Measurements from ENCODE around the gene CNTROB.

CNTROB gene, protein sequence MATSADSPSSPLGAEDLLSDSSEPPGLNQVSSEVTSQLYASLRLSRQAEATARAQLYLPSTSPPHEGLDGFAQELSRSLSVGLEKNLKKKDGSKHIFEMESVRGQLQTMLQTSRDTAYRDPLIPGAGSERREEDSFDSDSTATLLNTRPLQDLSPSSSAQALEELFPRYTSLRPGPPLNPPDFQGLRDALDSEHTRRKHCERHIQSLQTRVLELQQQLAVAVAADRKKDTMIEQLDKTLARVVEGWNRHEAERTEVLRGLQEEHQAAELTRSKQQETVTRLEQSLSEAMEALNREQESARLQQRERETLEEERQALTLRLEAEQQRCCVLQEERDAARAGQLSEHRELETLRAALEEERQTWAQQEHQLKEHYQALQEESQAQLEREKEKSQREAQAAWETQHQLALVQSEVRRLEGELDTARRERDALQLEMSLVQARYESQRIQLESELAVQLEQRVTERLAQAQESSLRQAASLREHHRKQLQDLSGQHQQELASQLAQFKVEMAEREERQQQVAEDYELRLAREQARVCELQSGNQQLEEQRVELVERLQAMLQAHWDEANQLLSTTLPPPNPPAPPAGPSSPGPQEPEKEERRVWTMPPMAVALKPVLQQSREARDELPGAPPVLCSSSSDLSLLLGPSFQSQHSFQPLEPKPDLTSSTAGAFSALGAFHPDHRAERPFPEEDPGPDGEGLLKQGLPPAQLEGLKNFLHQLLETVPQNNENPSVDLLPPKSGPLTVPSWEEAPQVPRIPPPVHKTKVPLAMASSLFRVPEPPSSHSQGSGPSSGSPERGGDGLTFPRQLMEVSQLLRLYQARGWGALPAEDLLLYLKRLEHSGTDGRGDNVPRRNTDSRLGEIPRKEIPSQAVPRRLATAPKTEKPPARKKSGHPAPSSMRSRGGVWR

DNA sequence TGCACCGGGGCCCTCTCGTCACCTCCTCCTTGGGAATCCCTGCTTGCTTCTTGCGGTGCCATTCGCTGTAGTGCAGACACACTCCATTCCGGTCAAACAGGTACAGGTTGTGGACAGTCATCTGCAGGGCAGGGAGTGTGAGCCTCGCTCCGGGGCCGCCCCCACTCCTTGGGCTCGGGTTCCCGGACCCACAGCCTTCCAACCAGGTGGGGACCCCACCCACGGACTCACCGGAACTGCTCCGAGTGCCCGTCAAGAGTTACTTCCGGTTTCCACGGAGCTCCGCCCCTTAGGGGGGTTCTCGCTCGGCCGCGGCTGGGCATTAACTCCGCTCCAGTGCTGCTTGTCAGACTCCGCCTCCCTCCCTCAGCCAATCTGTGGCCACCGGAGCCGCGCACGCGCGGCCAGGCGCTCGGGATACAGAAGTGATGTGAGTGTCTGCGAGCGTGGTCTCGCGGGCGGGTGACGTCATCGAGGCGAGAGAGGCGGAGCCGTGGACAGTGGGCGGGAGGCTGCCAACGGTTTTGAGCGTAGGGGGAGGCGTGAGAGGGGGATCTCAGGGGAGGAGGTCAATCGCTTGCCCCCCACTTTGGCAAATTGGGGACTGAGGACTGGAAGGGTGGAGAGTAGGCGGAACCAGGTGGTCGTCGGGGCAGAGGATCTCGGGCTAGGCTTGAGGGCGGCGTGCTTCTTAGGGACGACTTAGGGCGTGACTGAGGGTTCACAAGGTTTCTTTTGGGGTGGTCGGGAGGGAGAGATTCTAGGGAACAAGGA is at the start of gene CNTROB, which contains the start of gene TRAPPC1:
Gene CNTROB, plus strand, starts transcription at position 498 of the 774 bp plus-strand sequence. CDS start 874 bp downstream, outside the sequence.
Gene TRAPPC1, minus strand, starts transcription at position 238 of the 774 bp plus-strand sequence. Its CDS starts 117 bp downstream, at position 121.
- peak; percentile 98 for DNase-seq

DNA sequence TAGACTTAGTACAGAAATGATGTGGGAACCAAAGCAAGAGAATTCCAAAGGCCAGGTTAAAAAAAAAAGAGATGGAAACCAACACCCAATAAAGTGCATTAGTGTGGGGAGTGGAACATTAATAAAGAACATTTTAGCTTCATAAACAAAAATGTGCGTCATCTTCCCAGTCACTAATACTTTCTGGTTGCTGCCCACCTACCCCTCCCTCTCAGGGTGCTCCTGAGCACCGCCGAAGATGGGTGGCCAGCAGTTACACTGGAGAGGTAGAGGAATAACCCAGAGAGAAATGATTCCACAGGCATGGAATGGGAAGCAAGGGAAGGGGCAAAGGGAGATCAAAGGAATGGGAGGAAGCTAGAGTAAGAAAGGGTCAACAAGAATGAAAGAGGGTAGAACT is 49.4 kb upstream of the CNTROB start:
- DNase-seq, result no peak

DNA sequence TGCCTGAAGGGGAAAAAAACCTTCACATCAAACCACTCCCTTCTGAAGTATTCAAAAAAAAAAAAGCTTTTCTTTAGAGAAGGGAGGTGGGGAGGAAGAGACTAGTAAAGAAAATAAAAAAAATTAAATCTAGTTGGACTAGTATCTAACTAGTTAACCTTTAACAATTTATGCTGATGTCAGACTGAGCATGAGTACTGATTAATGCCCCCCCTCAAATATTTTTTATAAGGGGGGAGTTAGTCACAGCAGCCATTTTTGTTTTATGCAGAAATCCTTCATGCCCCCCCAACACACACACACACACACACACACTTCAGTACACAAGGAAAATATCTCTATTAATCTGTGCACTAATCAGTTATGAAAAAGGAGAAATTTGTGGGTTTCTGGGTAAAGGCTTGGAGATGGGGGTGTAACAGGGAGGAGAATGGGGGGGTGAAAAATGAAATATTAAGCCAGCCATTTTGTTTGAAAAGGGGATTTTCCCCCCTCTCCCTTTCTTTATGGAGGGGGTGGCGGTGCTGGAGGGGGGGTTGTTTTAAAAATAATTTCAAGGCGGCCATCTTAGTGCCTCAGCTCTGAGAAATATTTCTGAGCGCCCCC is 48.1 kb upstream of the CNTROB start:
- no peak for DNase-seq

DNA sequence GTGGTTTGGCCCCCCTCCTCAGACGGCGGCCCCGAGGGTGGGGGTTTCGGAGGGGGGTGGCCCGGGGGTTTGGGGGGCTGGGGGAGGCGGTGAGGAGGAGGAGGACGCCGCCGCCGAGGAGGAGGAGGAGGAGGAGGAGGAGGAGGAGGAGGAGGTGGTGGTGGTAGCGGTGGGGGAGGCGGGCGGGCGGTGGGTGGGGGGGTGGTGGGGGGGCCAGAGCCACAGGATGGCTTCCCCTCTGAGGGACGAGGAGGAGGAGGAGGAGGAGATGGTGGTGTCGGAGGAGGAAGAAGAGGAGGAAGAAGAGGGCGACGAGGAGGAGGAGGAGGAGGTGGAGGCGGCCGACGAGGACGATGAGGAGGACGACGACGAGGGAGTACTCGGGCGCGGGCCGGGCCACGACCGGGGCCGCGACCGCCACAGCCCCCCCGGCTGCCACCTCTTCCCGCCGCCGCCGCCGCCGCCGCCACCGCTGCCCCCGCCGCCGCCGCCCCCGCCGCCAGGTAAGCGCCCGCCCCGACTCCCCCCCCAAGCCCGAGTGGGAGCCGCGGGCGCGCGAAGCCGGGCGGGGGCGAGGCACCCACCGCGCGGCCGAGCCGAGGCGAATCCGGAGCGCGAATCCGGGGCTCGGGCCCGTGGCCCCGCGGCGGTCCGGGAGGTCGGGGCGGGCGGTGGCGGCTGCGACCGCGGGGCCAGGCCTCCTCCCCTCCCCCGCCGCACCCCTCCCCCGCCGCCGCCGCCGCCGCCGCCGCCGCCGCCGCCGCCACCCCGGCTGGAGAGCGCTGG is 47.2 kb upstream of the CNTROB start:
- no peak for DNase-seq

DNA sequence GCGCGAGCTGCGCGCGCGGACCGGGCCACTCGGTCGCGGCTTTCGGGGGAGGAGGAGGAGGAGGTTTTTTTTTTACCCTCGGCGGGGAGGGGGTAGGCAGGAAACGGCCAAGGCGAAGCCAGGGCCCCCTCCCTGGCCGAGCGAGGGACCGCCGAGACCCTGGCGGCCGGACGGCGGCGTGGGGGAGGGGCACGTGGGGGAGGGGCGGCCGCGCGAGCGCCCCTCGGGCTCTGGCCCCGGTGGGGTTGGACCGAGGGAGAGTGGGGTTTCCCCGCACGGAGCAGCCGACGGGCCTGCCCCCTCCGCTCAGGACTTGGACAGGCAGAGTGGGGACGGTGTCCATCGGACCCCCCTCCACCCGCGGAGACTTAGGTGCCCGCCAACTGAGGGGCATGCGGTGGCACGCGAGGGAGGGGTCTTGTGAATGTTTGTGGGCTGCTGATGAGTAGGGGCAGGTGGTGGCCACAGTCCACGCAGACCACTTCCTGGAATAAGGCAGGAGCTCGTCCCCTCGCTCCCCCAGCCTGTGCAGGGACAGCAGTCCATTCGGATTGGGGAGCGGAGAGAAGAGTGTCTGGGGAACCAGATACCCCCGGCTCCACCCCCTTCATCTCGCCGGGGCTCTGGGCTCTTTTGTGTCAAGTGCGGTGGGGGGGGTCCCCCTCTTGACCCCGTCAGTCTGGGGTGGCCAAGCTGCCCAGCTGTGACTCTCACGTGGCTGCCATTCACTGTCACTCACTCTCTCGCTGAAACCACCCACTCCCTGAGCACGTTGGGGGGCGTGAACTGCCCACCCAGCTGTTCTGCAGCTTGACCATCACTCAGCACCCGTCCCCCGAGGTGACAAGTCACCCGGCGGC is 46.4 kb upstream of the CNTROB start:
- peak; percentile 58 for DNase-seq

DNA sequence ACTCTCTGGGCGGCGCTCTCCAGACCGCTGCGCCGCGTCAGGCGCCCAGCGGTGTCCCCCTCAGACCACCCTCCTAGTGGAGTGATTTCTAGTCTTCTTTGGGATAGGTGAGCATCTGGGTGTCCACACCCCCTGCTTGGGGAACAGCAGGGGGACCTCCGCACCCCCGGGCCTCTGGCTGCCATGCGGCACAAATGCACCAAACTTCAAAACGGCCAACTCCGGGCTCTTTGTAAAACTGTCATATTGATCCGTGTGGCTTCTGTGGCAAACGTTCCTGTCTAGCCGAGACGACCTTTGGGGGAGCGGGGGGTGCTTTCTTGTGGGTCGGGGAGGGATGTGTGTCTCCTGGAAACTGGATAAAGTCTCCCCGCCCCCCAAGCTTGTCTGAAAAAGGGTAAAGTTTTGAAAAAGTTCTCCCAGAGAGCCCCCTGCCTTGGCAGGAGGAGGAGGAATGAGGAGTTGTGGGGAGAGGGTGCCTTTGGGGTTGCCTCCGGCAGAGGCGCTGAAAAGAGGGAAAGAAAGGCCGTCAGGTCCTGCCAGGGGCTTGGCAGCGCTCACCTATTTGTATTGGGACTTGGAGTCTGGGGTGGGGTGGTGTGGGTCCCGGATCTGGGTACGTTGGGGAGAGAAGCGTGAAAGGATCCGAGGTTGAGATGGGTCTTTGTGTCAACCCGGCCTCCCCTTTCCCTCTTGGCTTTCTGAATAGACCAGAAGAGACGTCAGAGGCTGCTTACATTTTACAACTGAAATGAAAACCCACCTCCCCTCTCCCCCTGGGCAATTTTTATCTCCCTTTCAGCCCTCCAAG is 45.6 kb upstream of the CNTROB start:
- no peak for DNase-seq

DNA sequence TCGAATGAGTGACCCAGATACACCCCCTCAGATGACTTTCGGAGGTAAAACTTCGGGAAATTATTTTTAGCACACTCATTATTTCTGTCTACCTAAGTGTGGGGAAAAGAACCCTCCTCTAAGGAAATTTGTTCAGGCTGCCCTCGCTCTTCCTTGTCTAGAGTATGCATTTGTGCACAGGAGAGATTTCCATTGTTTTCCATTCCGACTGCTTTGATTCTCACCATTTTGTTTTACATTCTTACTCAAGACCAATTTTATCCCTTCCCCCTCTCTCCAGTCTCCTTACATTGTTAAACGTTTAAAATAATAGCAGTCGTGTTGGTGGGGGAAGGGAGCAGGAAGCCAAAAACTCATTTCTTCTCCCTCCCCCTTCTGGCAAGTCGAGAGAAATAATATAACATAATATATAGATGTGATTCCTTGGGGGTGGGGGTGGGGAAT is 44.9 kb upstream of the CNTROB start:
- no peak for DNase-seq

DNA sequence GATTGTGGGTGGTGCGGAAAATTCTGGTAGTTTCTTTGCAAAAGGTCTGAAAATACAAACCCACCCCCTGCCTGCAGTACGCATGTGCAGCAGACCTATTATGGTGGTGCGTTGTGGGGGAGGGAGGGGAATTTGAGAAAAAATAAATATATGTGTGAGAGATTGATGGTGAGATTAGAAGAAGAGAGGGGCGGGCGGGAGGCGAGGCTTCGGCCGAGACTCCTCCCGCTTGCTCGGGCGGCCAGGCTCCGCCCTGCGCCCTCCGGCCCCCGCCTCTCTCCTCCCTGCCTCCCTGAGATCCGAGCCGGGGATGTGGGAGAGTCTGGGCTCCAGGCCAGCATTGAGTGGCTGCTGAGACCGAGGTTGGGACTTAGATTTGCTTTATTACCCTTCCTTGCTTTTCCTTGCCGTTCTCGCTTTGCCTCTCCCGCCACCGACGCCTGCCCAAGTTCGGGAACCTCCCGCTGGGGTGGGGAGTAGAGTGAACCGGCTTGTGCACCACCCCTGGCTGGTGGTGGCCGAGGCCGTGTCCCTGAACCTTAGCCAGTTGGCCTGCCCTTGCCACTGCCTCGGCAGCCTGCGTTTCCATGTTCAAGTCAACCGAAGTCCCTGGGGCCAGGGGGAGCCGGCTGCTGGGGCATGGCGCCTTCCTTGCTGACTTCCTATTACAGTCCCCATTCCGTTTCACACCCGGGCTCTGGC is 44.4 kb upstream of the CNTROB start:
- peak; percentile 69 for DNase-seq

DNA sequence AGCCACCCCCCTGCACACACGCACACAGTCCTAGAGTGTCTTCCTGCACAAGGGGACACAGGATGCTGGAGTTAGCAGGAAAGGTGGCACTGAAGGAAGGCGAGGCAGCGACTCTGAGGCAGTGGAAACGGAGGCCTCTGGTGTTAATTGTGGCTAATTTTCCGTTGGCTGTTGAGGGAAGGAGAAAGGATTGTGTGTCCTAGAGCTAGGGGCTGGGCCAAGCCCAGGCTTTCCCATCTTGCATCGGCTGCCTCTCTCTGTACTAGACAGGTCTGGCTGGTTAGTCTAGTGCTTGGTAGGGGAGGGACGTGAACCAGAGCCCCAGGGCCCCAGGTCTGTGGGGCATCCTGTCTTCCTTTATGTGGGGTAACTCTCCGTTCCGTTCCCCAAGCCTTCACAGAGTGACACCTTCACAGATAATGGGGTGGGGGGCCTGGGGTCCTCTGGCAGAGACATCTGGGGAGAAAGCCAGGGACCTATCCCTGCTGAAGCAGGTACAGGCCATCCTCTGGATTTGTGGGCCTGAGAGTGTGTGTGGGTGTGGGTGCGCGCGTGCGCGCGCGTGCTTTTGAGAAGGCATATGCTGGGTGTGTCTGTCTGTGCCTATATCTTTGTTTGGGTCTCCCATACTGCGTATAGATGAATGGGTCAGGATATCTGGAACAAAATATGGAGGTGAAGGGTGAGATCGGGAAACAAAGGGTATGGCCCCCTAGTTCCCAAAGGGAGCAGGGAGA is 43.7 kb upstream of the CNTROB start, which contains the start of gene CHD3:
Gene CHD3, plus strand, starts transcription at position 606 of the 737 bp plus-strand sequence. CDS start 212 bp downstream, outside the sequence.
- no peak for DNase-seq

DNA sequence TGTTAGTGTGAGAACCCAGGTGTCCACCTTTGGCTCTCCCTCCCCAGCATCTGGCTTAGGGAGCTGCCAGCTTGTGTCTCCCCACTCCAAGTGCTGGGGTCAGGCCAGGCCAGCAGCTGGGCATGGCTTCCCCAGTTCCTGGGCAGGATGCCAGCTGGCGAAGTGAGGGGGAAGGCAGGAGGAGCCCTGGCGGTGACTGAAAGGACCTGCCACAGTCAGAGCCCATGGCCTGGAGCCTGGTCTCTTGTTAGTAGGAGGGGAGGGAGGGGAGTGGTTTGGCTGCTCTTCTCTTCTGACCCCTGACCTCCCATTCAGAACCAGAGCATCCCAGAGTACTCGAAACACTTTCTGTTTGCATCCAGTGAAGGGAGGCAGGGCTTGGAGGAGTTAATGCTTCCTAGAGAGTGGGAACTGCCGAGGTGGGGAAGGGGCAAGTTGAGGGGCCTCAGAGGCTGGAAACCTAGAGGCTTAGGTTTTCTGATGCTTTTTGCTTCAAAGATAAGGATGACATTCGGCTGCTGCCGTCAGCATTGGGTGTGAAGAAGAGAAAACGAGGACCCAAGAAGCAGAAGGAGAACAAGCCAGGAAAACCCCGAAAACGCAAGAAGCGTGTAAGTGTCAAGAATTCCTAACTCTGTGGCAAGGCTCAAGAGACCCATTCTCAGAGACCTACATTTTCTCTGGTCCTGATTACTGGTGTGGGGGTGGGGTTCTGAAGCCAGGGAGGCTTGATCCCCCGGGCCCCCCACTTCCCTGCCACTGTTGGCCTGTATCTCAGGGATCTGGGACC is 42.6 kb upstream of the CNTROB start:
- DNase-seq, result peak; percentile 72

DNA sequence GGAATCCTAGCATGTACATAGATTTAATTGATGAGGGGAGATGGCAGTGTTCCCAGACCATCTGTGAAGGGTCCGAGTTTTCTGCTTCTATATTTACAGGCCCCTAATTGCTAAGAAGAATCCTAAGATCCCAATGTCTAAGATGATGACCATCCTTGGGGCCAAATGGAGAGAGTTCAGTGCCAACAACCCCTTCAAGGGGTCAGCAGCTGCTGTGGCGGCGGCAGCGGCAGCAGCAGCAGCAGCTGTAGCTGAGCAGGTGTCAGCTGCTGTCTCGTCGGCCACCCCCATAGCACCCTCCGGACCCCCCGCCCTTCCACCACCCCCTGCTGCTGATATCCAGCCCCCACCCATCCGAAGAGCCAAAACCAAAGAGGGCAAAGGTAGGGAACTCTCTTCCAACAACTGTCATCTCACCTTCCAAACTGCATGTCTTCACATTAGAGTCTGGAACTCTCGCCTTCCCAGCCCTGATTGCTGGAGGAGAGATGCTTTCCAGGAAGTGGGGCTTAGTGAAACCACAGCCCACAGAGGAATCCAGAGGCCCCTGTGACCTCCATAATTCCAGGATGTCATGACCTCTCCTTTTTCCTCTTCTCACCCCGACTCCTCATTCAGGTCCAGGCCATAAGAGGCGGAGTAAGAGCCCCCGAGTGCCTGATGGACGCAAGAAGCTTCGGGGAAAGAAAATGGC is 38.7 kb upstream of the CNTROB start:
- no peak for DNase-seq

DNA sequence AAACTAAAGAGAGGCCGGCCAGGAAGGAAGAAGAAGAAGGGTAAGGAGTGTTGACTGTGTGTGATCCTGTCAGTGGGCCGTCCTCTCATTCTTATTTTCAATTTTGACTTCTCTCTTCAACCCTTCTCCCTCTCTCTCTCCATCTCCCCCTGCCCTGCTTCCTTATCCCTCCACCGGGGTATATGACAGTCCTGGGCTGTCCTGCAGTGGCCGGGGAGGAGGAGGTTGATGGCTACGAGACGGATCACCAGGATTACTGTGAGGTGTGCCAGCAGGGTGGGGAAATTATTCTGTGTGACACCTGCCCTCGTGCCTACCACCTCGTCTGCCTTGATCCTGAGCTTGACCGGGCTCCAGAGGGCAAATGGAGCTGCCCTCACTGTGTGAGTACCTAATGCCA is 37.8 kb upstream of the CNTROB start:
- no peak for DNase-seq

DNA sequence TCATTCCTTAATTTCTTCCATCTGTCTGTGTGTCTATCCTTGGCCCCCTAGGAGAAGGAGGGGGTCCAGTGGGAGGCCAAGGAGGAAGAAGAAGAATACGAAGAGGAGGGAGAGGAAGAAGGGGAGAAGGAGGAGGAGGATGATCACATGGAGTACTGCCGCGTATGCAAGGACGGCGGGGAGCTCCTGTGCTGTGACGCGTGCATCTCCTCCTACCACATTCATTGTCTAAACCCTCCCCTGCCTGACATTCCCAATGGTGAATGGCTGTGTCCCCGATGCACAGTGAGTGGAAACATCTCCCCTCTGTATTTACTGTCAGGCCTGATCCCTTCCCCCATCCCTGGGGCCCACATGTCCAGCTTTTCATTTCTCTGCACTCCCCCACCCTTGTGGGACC is 37.1 kb upstream of the CNTROB start:
- no peak for DNase-seq

DNA sequence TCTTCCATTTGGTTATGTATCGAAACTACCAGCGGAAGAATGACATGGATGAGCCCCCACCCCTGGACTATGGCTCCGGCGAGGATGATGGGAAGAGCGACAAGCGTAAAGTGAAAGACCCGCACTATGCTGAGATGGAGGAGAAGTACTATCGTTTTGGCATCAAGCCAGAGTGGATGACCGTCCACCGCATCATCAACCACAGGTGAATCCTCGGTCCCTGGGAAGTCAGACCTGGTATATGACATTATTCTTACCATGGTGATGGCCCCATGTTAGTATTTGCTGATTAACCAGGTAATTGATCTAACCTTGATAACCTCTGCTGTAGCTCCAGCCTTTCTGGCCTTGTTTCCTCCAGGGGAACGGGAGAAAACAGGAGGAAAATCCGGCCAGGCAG is 34.9 kb upstream of the CNTROB start:
- DNase-seq, result no peak

DNA sequence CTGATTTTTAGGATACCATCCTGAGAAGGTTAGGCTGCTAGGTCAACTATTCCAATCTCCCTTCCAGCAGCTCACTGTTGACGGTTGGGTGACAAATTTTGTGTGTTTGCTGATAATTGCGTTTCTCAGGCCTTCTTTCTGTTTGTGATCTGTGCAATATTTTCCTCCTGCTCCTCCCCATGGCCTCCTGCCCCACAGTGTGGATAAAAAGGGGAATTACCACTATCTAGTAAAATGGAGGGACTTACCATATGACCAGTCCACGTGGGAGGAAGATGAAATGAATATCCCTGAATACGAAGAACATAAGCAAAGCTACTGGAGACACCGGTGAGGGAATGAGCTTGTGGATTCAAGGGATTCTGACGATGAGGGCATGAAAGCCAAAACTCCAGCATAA is 34.2 kb upstream of the CNTROB start:
- DNase-seq, result no peak

All from 8988T (cell line).